IMR-90 (cell line): ENCODE data around the gene SDCCAG8. TPM values are rescaled to one million over a fixed set of nuclear protein-coding genes. Genes with fewer than 3 reads are reported as not detected.

Source experiments
- ATAC-seq: fragments of 200-7000 bp; cut with Tn5 transposase; 2 replicates; pipeline ENCODE4 v1.9.1; 2020; ENCODE audit warnings: low read depth, mild to moderate bottlenecking, moderate library complexity
- BruUV-seq: library from RNA; stranded (reverse); fragments of 400-500 nt; replicated peaks from 2 replicates; lab custom pipeline; 2021; lab: Mats Ljungman, UMichigan
- CTCF ChIA-PET: fragments of 300-600 bp; formaldehyde crosslinking; extraction: SDS; loops from one replicate; lab custom pipeline; 2021; ENCODE audit warnings: antibody characterized with exemption; lab: Yijun Ruan, JAX
- POLR2A ChIA-PET: fragments of 300-600 bp; sonication (Branson Sonifier 250); formaldehyde crosslinking; loops from one replicate; lab custom pipeline; 2022; ENCODE audit warnings: antibody characterized with exemption; ENCODE audit not compliant: unreplicated experiment; lab: Charles Lee
- DNase-seq: peaks from one replicate; pipeline ENCODE4 v3.0.0; 2013
- H2AFZ ChIP-seq: replicated peaks from 2 replicates; pipeline ENCODE3; 2013; ENCODE audit warnings: low read length, mild to moderate bottlenecking; ENCODE audit not compliant: poor library complexity
- H2AK5ac ChIP-seq: 2 replicates; pipeline ENCODE4 v1.6.1; 2013; ENCODE audit warnings: low read depth, low read length, inconsistent platforms
- H2AK9ac ChIP-seq: replicated peaks from 2 replicates; pipeline ENCODE3; 2013; ENCODE audit warnings: mild to moderate bottlenecking, low read depth, low read length, moderate library complexity; ENCODE audit not compliant: poor library complexity
- H2BK120ac ChIP-seq: 2 replicates; pipeline ENCODE4 v1.6.1; 2013; ENCODE audit warnings: low read depth, low read length, inconsistent platforms
- H2BK15ac ChIP-seq: 3 replicates; pipeline ENCODE4 v1.6.1; 2013; ENCODE audit warnings: low read depth, low read length, inconsistent platforms
- H2BK20ac ChIP-seq: 2 replicates; pipeline ENCODE4 v1.6.1; 2013; ENCODE audit warnings: low read depth, mild to moderate bottlenecking, inconsistent platforms, low read length, moderate library complexity
- H2BK5ac ChIP-seq: 2 replicates; pipeline ENCODE4 v1.6.1; 2013; ENCODE audit warnings: mild to moderate bottlenecking, low read depth, low read length, inconsistent platforms; ENCODE audit not compliant: poor library complexity, severe bottlenecking
- H3K14ac ChIP-seq: replicated peaks from 2 replicates; pipeline ENCODE4 v1.6.1; 2013; ENCODE audit warnings: low read depth, low read length, inconsistent platforms
- H3K18ac ChIP-seq: 2 replicates; pipeline ENCODE4 v1.6.1; 2013; ENCODE audit warnings: low read depth, low read length, control low read depth
- H3K23ac ChIP-seq: 2 replicates; pipeline ENCODE4 v1.6.1; 2013; ENCODE audit warnings: low read depth, low read length, inconsistent platforms
- H3K27ac ChIP-seq: 2 replicates; pipeline ENCODE4 v1.5.1; 2013; ENCODE audit warnings: mild to moderate bottlenecking, control low read depth, low read length; ENCODE audit not compliant: insufficient read depth
- H3K27me3 ChIP-seq: 2 replicates; pipeline ENCODE4 v1.6.1; 2013; ENCODE audit warnings: low read length; ENCODE audit not compliant: control insufficient read depth, insufficient read depth
- H3K36me3 ChIP-seq: 2 replicates; pipeline ENCODE4 v1.6.1; 2013; ENCODE audit warnings: low read length, mixed read lengths; ENCODE audit not compliant: control insufficient read depth, insufficient read depth
- H3K4ac ChIP-seq: 2 replicates; pipeline ENCODE4 v1.6.1; 2013; ENCODE audit warnings: low read depth, low read length, inconsistent platforms
- H3K4me1 ChIP-seq: 2 replicates; pipeline ENCODE4 v1.6.1; 2013; ENCODE audit warnings: low read length, mixed read lengths; ENCODE audit not compliant: control insufficient read depth, insufficient read depth
- H3K4me2 ChIP-seq: 2 replicates; pipeline ENCODE4 v1.6.1; 2013; ENCODE audit warnings: low read depth, mild to moderate bottlenecking, control low read depth, low read length, moderate library complexity
- H3K4me3 ChIP-seq: 2 replicates; pipeline ENCODE4 v1.5.1; 2013; ENCODE audit warnings: low read depth, mild to moderate bottlenecking, control low read depth, low read length, moderate library complexity; ENCODE audit not compliant: insufficient read depth
- H3K56ac ChIP-seq: 2 replicates; pipeline ENCODE4 v1.6.1; 2013; ENCODE audit warnings: low read length, inconsistent platforms; ENCODE audit not compliant: insufficient read depth; ENCODE audit errors: extremely low read depth
- H3K79me1 ChIP-seq, 2 experiments: 2 replicates each; pipeline ENCODE4 v1.6.1; 2013; ENCODE audit warnings: low read length in 2 of 2, inconsistent platforms in 1 of 2, low read depth in 1 of 2
- H3K9ac ChIP-seq: 2 replicates; pipeline ENCODE4 v1.6.1; 2013; ENCODE audit warnings: low read depth, low read length, control low read depth
- H3K9me1 ChIP-seq: 2 replicates; pipeline ENCODE4 v1.6.1; 2013; ENCODE audit warnings: low read length, inconsistent platforms; ENCODE audit not compliant: insufficient read depth
- H3K9me3 ChIP-seq: 2 replicates; pipeline ENCODE4 v1.6.1; 2013; ENCODE audit warnings: low read length; ENCODE audit not compliant: control insufficient read depth, insufficient read depth
- H4K20me1 ChIP-seq: 2 replicates; pipeline ENCODE4 v1.6.1; 2013; ENCODE audit warnings: low read length, inconsistent platforms; ENCODE audit not compliant: insufficient read depth
- H4K5ac ChIP-seq: 2 replicates; pipeline ENCODE4 v1.6.1; 2013; ENCODE audit warnings: mild to moderate bottlenecking, low read depth, low read length, control low read depth
- H4K8ac ChIP-seq, 2 experiments: 2 replicates each; pipeline ENCODE4 v1.6.1; 2013; ENCODE audit warnings: low read depth in 2 of 2, low read length in 2 of 2, control low read depth in 1 of 2, inconsistent platforms in 1 of 2
- H4K91ac ChIP-seq: 2 replicates; pipeline ENCODE4 v1.6.1; 2013; ENCODE audit warnings: low read depth, low read length, inconsistent platforms; ENCODE audit not compliant: insufficient read depth
- CEBPB ChIP-seq: IDR thresholded peaks from 2 replicates; pipeline ENCODE4 v1.6.1; 2012; ENCODE audit warnings: low read depth, low read length, improper control_type of control experiment
- FOS ChIP-seq: fragments of 150-350 bp; IDR thresholded peaks from 2 replicates; pipeline ENCODE4 v1.6.1; 2016; ENCODE audit warnings: low read depth, low read length
- MAFK ChIP-seq: IDR thresholded peaks from 2 replicates; pipeline ENCODE4 v1.6.1; 2012; ENCODE audit warnings: low read depth, low read length, improper control_type of control experiment
- WGBS, 2 experiments: methylation state at CpG; one replicate each; pipeline versions ENCODE4 v1.1.5 to v1.1.7; 2013; ENCODE audit warnings: missing lambda C conversion rate in 2 of 2; ENCODE audit not compliant: insufficient read length in 1 of 2; ENCODE audit errors: extremely low coverage in 2 of 2; 5-methylcytosine and 5-hydroxymethylcytosine counted together
- dilution Hi-C: fragments of 300-500 bp; cut with HindIII; formaldehyde crosslinking; loops from one replicate; pipeline ENCODE4 v1.14.3; 2018; ENCODE audit warnings: low sequenced_read_pairs; ENCODE audit not compliant: unreplicated experiment
- in situ Hi-C: fragments of 300-500 bp; cut with MboI; formaldehyde crosslinking; loops from 3 replicates; pipeline ENCODE4 v1.14.3; 2019; ENCODE audit warnings: low sequenced_read_pairs, inconsistent platforms, mixed read lengths
- intact Hi-C: fragments of 100-400 bp; cut with micrococcal nuclease; formaldehyde crosslinking; loops from 2 replicates; pipeline ENCODE4 v1.10.0; 2022
- polyA plus RNA-seq, 3 experiments: library from polyadenylated mRNA; depleted of rRNA; stranded (reverse); fragments of >200 nt; gene quantifications; 2 replicates each; pipeline ENCODE4 v1.2.3, GENCODE V29; 2012; ENCODE audit warnings: low replicate concordance in 1 of 3
- total RNA-seq: library from RNA; depleted of rRNA; stranded (reverse); fragments of >200 nt; gene quantifications from 2 replicates; pipeline ENCODE4 v1.2.3, GENCODE V29; 2012
- TF ChIP-seq, protein P1 (sequence below): conservative IDR thresholded peaks from 2 replicates; pipeline ENCODE4 v1.5.1; 2012; ENCODE audit warnings: mild to moderate bottlenecking, low read depth, low read length, improper control_type of control experiment

The SDCCAG8 gene
- total and polyA plus RNA-seq, 2 of the 4 experiments (the other 2 are of a cell fraction) = 25.2 to 46.8 TPM

- Histone ChIP-seq H2BK120ac (peak overlapping the region; percentile 98), H4K91ac (peak overlapping the region; percentile 78), H3K4me2 (peak overlapping the region; percentile 91), H3K4me3 (no peak overlapping the region), H2AK5ac (peak overlapping the region; percentile 91), H2BK15ac (peak overlapping the region; percentile 67), H3K9ac (peak overlapping the region; percentile 51; the same call in 1 of the 2 replicates), H2AK9ac (no peak overlapping the region), H3K23ac (peak overlapping the region; percentile 74), H3K4ac (peak overlapping the region; percentile 96; the same call in 1 of the 2 replicates), H3K36me3 (peaks cover 2% of the 10 kb centered on the region; the same call in 1 of the 2 replicates), H2BK5ac (peak overlapping the region; percentile 90), H3K27me3 (no peaks in the 10 kb centered on the region), H4K8ac (peak overlapping the region; percentile 82 to 94), H3K9me3 (no peaks in the 10 kb centered on the region), H3K14ac (peak overlapping the region; percentile 87), H3K79me1 (peaks cover 35 to 43% of the 10 kb centered on the region in 2 experiments), H3K27ac (peak overlapping the region; percentile 56), H3K56ac (peak overlapping the region; percentile 54), H4K5ac (peak overlapping the region; percentile 43; the same call in 1 of the 2 replicates), H3K18ac (peak overlapping the region; percentile 92; the same call in 1 of the 2 replicates), H3K9me1 (peaks cover 8% of the 10 kb centered on the region), H2BK20ac (peak overlapping the region; percentile 96), H2AFZ (no peak overlapping the region), H3K4me1 (peaks cover 22% of the 10 kb centered on the region), H4K20me1 (no peaks in the 10 kb centered on the region)
- TF ChIP-seq MAFK (peak; percentile 7; the same call in 1 of the 2 replicates), FOS (peak; percentile 79), CEBPB (peak; percentile 61; the same call in 1 of the 2 replicates)
- TF ChIP-seq, protein P1, sequence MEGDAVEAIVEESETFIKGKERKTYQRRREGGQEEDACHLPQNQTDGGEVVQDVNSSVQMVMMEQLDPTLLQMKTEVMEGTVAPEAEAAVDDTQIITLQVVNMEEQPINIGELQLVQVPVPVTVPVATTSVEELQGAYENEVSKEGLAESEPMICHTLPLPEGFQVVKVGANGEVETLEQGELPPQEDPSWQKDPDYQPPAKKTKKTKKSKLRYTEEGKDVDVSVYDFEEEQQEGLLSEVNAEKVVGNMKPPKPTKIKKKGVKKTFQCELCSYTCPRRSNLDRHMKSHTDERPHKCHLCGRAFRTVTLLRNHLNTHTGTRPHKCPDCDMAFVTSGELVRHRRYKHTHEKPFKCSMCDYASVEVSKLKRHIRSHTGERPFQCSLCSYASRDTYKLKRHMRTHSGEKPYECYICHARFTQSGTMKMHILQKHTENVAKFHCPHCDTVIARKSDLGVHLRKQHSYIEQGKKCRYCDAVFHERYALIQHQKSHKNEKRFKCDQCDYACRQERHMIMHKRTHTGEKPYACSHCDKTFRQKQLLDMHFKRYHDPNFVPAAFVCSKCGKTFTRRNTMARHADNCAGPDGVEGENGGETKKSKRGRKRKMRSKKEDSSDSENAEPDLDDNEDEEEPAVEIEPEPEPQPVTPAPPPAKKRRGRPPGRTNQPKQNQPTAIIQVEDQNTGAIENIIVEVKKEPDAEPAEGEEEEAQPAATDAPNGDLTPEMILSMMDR = no peak
- intact Hi-C loops = loop anchor here (2.0 kb wide), 1 partner anchor 19 kb away; no protein-coding TSS in a partner anchor
- ChIA-PET CTCF (no interaction called here), POLR2A (no interaction called here)
- peak; percentile 55 for ATAC-seq
- dilution Hi-C loops = no loop called here
- WGBS, 2 experiments = 0% methylated on average over 1 of the region's 12 CpGs; no CpG with 5 or more reads in 1 of the 2 experiments
- DNase-seq = peak; percentile 96
- no TSS peak for BruUV-seq
- in situ Hi-C loops = no loop called here
These were observed 12.2 kb downstream of the SDCCAG8 start for GRCh38 chr1:243267914-243268653.
